HepG2 (cell line): Measurements from ENCODE around the gene CAPN9. TPM values are rescaled to one million over a fixed set of nuclear protein-coding genes. Genes with fewer than 3 reads are reported as not detected.

ENCODE experiments used
- CENPT ChIP-seq: sonication (generic); formaldehyde crosslinking; IDR thresholded peaks from 2 replicates; pipeline ENCODE4 v1.8.0; 2022; ENCODE audit warnings: low read depth, mild to moderate bottlenecking, moderate library complexity, missing genetic modification reagents
- CERS6 ChIP-seq: sonication (generic); formaldehyde crosslinking; IDR thresholded peaks from 2 replicates; pipeline ENCODE4 v1.5.0; 2020; ENCODE audit warnings: missing genetic modification reagents
- CREM ChIP-seq, 2 experiments: sonication (generic) in 1 of 2; formaldehyde crosslinking in 1 of 2; IDR thresholded peaks; 2 replicates each; pipeline versions ENCODE4 v1.4.0 to v1.6.1; 2016 to 2020; ENCODE audit warnings: antibody characterized with exemption in 1 of 2, mild to moderate bottlenecking in 1 of 2, missing genetic modification reagents in 1 of 2
- HNRNPL ChIP-seq: fragments of 200-400 bp; formaldehyde crosslinking; IDR thresholded peaks from 2 replicates; pipeline ENCODE4 v1.6.1; 2017; ENCODE audit warnings: mild to moderate bottlenecking, low read depth, low read length
- JDP2 ChIP-seq: sonication (generic); formaldehyde crosslinking; IDR thresholded peaks from 2 replicates; pipeline ENCODE4 v1.8.1; 2022; ENCODE audit warnings: missing genetic modification reagents, borderline replicate concordance
- KDM2A ChIP-seq: sonication (generic); formaldehyde crosslinking; IDR thresholded peaks from 2 replicates; pipeline ENCODE4 v1.4.0; 2020; ENCODE audit warnings: low read depth, missing genetic modification reagents, borderline replicate concordance
- KLF15 ChIP-seq: sonication (generic); formaldehyde crosslinking; IDR thresholded peaks from 2 replicates; pipeline ENCODE4 v1.8.1; 2023; ENCODE audit warnings: borderline replicate concordance, mild to moderate bottlenecking, inconsistent platforms, missing genetic modification reagents, mixed read lengths
- MED1 ChIP-seq: sonication (generic); formaldehyde crosslinking; IDR thresholded peaks from 2 replicates; pipeline ENCODE4 v1.4.0; 2020; ENCODE audit warnings: missing genetic modification reagents
- NCOA2 ChIP-seq: sonication (generic); formaldehyde crosslinking; IDR thresholded peaks from 2 replicates; pipeline ENCODE4 v1.8.0; 2022; ENCODE audit warnings: inconsistent platforms
- NR2F6 ChIP-seq, 2 experiments: IDR thresholded peaks; 2 replicates each; pipeline ENCODE4 v1.6.1; 2016; ENCODE audit warnings: antibody characterized with exemption in 1 of 2, mild to moderate bottlenecking in 1 of 2
- RFXANK ChIP-seq: IDR thresholded peaks from 2 replicates; pipeline ENCODE4 v1.6.1; 2016
- RNF2 ChIP-seq: fragments of 450-650 bp; conservative IDR thresholded peaks from 2 replicates; pipeline ENCODE4 v1.6.1; 2016; ENCODE audit warnings: low read depth
- SP4 ChIP-seq: sonication (generic); formaldehyde crosslinking; IDR thresholded peaks from 2 replicates; pipeline ENCODE4 v1.8.1; 2023; ENCODE audit warnings: mild to moderate bottlenecking, missing genetic modification reagents
- TEAD3 ChIP-seq: optimal IDR thresholded peaks from 2 replicates; pipeline ENCODE3; 2016; ENCODE audit warnings: borderline replicate concordance
- USF2 ChIP-seq, 2 experiments: sonication (generic) in 1 of 2; formaldehyde crosslinking in 1 of 2; IDR thresholded peaks; 2 replicates each; pipeline versions ENCODE4 v1.5.1 to v1.6.1; 2011 to 2020; ENCODE audit warnings: borderline replicate concordance in 1 of 2, low read depth in 1 of 2, low read length in 1 of 2, mild to moderate bottlenecking in 1 of 2, missing genetic modification reagents in 1 of 2, moderate library complexity in 1 of 2
- ZNF17 ChIP-seq: sonication (generic); formaldehyde crosslinking; IDR thresholded peaks from 2 replicates; pipeline ENCODE4 v1.5.0; 2020; ENCODE audit warnings: mild to moderate bottlenecking, missing genetic modification reagents
- ZNF33B ChIP-seq: sonication (generic); formaldehyde crosslinking; IDR thresholded peaks from 2 replicates; pipeline ENCODE4 v1.5.1; 2020; ENCODE audit warnings: mild to moderate bottlenecking, missing genetic modification reagents
- ZNF431 ChIP-seq: sonication (generic); formaldehyde crosslinking; IDR thresholded peaks from 2 replicates; pipeline ENCODE4 v1.9.0; 2022; ENCODE audit warnings: missing genetic modification reagents, low read depth, mild to moderate bottlenecking, borderline replicate concordance
- ZNF563 ChIP-seq: sonication (generic); formaldehyde crosslinking; IDR thresholded peaks from 2 replicates; pipeline ENCODE4 v1.8.0; 2022; ENCODE audit warnings: mild to moderate bottlenecking, moderate library complexity, missing genetic modification reagents
- ZNF614 ChIP-seq: IDR thresholded peaks from 2 replicates; pipeline ENCODE4 v1.6.1; 2018; ENCODE audit warnings: missing biosample characterization, missing genetic modification reagents, inconsistent platforms, borderline replicate concordance
- ZNF7 ChIP-seq: IDR thresholded peaks from 2 replicates; pipeline ENCODE4 v1.6.1; 2016; ENCODE audit warnings: missing biosample characterization, missing genetic modification reagents
- ZNF792 ChIP-seq: IDR thresholded peaks from 2 replicates; pipeline ENCODE4 v1.6.1; 2016
- ZXDC ChIP-seq: sonication (generic); formaldehyde crosslinking; IDR thresholded peaks from 2 replicates; pipeline ENCODE4 v1.5.0; 2020; ENCODE audit warnings: mild to moderate bottlenecking, missing genetic modification reagents
- polyA plus RNA-seq, 8 experiments: library from polyadenylated mRNA; depleted of rRNA in 3 of 8; stranded (reverse) in 7 of 8; unstranded in 1 of 8; fragments of >200 nt; fragmentation: Illumina TruSeq in 4 of 8; extraction: Trizol in 4 of 8; gene quantifications; 2 replicates each; pipeline versions ENCODE4 v1.2.1 to v1.2.3, GENCODE V29; 2011 to 2016; ENCODE audit warnings: low read depth in 4 of 8, missing spikeins in 1 of 8, mixed read lengths in 1 of 8; ENCODE audit not compliant: insufficient read depth in 1 of 8
- total RNA-seq, 5 experiments: library from RNA; depleted of rRNA; stranded (reverse); fragments of >200 nt; fragmentation: Illumina TruSeq; extraction: Trizol; gene quantifications; 2 replicates each; pipeline ENCODE4 v1.2.3, GENCODE V29; 2016; ENCODE audit warnings: low read depth in 1 of 5
- TF ChIP-seq, protein P1 (sequence below): sonication (generic); formaldehyde crosslinking; IDR thresholded peaks from 2 replicates; pipeline ENCODE4 v1.4.0; 2020; ENCODE audit warnings: missing genetic modification reagents; ENCODE audit errors: not compliant biosample characterization

CAPN9 gene
- total and polyA plus RNA-seq, 2 of the 13 experiments (the other 11 are each of a cell fraction or from before 2014, with no cell fraction given): 0.04 to 0.31 TPM

DNA sequence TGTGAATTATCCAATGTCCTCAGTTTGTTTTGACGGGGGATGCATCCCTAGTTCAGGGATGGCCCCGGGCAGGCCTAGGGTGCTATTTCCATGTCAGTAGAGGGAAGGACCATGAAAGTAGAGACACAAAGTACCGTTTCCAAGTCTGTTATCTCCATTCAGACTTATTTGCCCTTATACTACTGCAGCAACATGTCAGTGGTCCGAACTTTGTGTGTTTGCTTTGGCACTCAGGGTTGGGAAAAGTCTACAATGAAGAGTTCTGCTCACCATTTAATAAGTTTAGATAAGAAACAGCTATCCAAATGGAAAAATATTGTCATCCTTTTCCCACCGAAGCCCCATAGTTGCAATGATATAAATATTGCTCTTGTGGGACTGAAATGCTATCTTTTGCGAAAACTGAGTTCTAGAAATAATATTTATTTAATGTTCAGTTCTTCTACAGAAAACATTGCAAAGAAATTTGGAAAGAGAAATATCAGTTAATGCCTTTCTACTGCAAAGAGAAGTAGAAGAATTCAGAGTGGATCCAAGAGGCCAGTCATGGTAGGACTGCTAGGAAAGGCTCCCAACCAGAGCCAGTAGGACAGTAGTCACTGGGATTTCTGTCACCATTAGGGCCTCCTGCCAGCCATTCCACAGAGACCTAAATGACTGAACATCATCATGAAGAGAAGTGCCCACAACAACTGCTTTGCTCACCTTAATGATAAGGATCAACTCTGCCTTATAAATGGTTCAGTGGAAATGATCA is 21.8 kb upstream of the CAPN9 start (continued):
- no peak for TF ChIP-seq RFXANK (CRISPR knock-in tag)
- TF ChIP-seq MED1: peak; percentile 75
- no peak for TF ChIP-seq ZNF431
- peak; percentile 76 for TF ChIP-seq NCOA2 (CRISPR knock-in tag)
- peak; percentile 50; the same call in 1 of the 2 replicates for TF ChIP-seq CREM (IDR thresholded peaks at IDR 0.05)
- no peak for TF ChIP-seq CREM (CRISPR knock-in tag; IDR thresholded peaks at IDR 0.05)
- TF ChIP-seq CERS6 (CRISPR knock-in tag): no peak
- no peak for TF ChIP-seq KLF15 (CRISPR knock-in tag)
- peak; percentile 61; the same call in 1 of the 2 replicates for TF ChIP-seq ZNF614 (CRISPR knock-in tag)
- TF ChIP-seq ZNF17 (CRISPR knock-in tag): no peak
- TF ChIP-seq CENPT: no peak
- no peak for TF ChIP-seq JDP2 (CRISPR knock-in tag)
- peak; percentile 71 for TF ChIP-seq NR2F6 (IDR thresholded peaks at IDR 0.05)
- TF ChIP-seq NR2F6 (CRISPR knock-in tag; IDR thresholded peaks at IDR 0.05): peak; percentile 83
- TF ChIP-seq SP4 (CRISPR knock-in tag): no peak
- TF ChIP-seq USF2 (IDR thresholded peaks at IDR 0.05; ENCODE audit: low read depth, low read length): no peak
- no peak for TF ChIP-seq USF2 (CRISPR knock-in tag; IDR thresholded peaks at IDR 0.05; ENCODE audit: borderline replicate concordance)
- peak; percentile 67 for TF ChIP-seq TEAD3
- no peak for TF ChIP-seq RNF2
- no peak for TF ChIP-seq ZXDC (CRISPR knock-in tag)
- TF ChIP-seq HNRNPL: no peak
- no peak for TF ChIP-seq ZNF7 (CRISPR knock-in tag)
- TF ChIP-seq ZNF792 (CRISPR knock-in tag): no peak
- TF ChIP-seq, protein P1, sequence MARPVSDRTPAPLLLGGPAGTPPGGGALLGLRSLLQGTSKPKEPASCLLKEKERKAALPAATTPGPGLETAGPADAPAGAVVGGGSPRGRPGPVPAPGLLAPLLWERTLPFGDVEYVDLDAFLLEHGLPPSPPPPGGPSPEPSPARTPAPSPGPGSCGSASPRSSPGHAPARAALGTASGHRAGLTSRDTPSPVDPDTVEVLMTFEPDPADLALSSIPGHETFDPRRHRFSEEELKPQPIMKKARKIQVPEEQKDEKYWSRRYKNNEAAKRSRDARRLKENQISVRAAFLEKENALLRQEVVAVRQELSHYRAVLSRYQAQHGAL: no peak
- no peak for TF ChIP-seq KDM2A (CRISPR knock-in tag)
- no peak for TF ChIP-seq ZNF563 (CRISPR knock-in tag)
- no peak for TF ChIP-seq ZNF33B (CRISPR knock-in tag)
